Fibroblast of gingiva (primary cell): Measurements from ENCODE around the gene MRPL11.
"Not testable (repeated sequence)": the region's sequence is repeated elsewhere in the genome, so short reads cannot be mapped to it uniquely, and the experiment has no call there.

ENCODE experiments used
- DNase-seq: peaks from one replicate; pipeline ENCODE4 v3.0.0-alpha.2; 2011; ENCODE audit warnings: low read depth

The MRPL11 gene

GRCh38 chr11:66467034-66467659 is 28.5 kb upstream of the MRPL11 start:
- DNase-seq: no peak

GRCh38 chr11:66466225-66467033 is 27.8 kb upstream of the MRPL11 start, which contains the start of gene PELI3:
Gene PELI3 (plus strand): TSS chr11:66466905. CDS start chr11:66468129, 1,224 bp downstream.
- peak; percentile 87 for DNase-seq

- DNase-seq: no peak
Measured at GRCh38 chr11:66465373-66466224, 27.0 kb upstream of the MRPL11 start.

GRCh38 chr11:66464916-66465315 is 26.3 kb upstream of the MRPL11 start:
- no peak for DNase-seq

GRCh38 chr11:66464116-66464515 is 25.5 kb upstream of the MRPL11 start:
- not testable (repeated sequence) for DNase-seq

- no peak for DNase-seq
Measured at GRCh38 chr11:66462911-66463310, 24.3 kb upstream of the MRPL11 start.

- no peak for DNase-seq
Measured at GRCh38 chr11:66462010-66462409, 23.4 kb upstream of the MRPL11 start.

GRCh38 chr11:66459138-66459778 is 20.6 kb upstream of the MRPL11 start:
- no peak for DNase-seq

- DNase-seq: no peak
Measured at GRCh38 chr11:66457826-66458225, 19.2 kb upstream of the MRPL11 start.

GRCh38 chr11:66454828-66455227 is 16.2 kb upstream of the MRPL11 start:
- no peak for DNase-seq

GRCh38 chr11:66454247-66454646 is 15.6 kb upstream of the MRPL11 start:
- no peak for DNase-seq

GRCh38 chr11:66451663-66452062 is 13.0 kb upstream of the MRPL11 start:
- no peak for DNase-seq

- DNase-seq: no peak
Measured at GRCh38 chr11:66450560-66450959, 11.9 kb upstream of the MRPL11 start.

- no peak for DNase-seq
Measured at GRCh38 chr11:66448523-66448922, 9.9 kb upstream of the MRPL11 start.

- DNase-seq: no peak
Measured at GRCh38 chr11:66447012-66447411, 8.4 kb upstream of the MRPL11 start.

GRCh38 chr11:66443602-66444001 is 5.0 kb upstream of the MRPL11 start:
- peak; percentile 82 for DNase-seq

- DNase-seq: not testable (repeated sequence)
Measured at GRCh38 chr11:66440940-66441282, 2.3 kb upstream of the MRPL11 start.

- DNase-seq: not testable (repeated sequence)
Measured at GRCh38 chr11:66440101-66440939, 1.7 kb upstream of the MRPL11 start.

- no peak for DNase-seq
Measured at GRCh38 chr11:66437979-66438503, 607 bp downstream of the MRPL11 start.

- DNase-seq: no peak
Measured at GRCh38 chr11:66432597-66432996, 6.1 kb downstream of the MRPL11 start.

- DNase-seq: not testable (repeated sequence)
Measured at GRCh38 chr11:66431871-66432329, 6.7 kb downstream of the MRPL11 start.
